ENCODE results near the gene PSD2.

DNA sequence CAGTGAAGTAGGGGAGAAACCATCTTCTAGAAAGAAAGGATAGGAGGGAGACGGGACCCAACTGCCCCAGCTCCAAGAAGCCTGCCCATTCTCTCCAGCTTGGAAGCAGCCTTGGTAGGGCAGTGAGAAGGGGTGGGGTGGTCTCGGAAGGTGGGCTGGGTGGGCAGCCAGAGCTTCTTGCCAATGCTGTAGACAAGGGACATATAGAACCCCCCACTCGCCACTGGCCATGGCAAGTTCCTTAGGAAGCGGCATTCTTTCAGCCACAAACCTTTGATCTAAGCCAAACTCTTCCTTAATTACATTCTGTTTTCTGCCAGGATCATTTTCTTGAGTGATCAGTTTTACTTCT is 90.2 kb downstream of the PSD2 start:
- TF ChIP-seq, protein P1, sequence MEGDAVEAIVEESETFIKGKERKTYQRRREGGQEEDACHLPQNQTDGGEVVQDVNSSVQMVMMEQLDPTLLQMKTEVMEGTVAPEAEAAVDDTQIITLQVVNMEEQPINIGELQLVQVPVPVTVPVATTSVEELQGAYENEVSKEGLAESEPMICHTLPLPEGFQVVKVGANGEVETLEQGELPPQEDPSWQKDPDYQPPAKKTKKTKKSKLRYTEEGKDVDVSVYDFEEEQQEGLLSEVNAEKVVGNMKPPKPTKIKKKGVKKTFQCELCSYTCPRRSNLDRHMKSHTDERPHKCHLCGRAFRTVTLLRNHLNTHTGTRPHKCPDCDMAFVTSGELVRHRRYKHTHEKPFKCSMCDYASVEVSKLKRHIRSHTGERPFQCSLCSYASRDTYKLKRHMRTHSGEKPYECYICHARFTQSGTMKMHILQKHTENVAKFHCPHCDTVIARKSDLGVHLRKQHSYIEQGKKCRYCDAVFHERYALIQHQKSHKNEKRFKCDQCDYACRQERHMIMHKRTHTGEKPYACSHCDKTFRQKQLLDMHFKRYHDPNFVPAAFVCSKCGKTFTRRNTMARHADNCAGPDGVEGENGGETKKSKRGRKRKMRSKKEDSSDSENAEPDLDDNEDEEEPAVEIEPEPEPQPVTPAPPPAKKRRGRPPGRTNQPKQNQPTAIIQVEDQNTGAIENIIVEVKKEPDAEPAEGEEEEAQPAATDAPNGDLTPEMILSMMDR (conservative IDR thresholded peaks at IDR 0.05): no peak
- no peak for TF ChIP-seq ZFX (IDR thresholded peaks at IDR 0.05)

All from C4-2B (cell line).